Motor neuron (in vitro differentiated cells): ENCODE results near the gene C16orf78. TPM values are rescaled to one million over a fixed set of nuclear protein-coding genes. Genes with fewer than 3 reads are reported as not detected.

Source experiments
- ATAC-seq, 8 experiments: fragments of 200-7000 bp; cut with Tn5 transposase; replicated peaks in 6 of 8; 2 replicates each; pipeline ENCODE4 v1.8.0; 2021; ENCODE audit warnings: mild to moderate bottlenecking in 8 of 8, moderate library complexity in 8 of 8
- H3K27ac ChIP-seq, 2 donors: fragments of 250-450 bp; sonication (Bioruptor Pico); 2 replicates each; pipeline ENCODE4 v1.9.0; 2021; ENCODE audit warnings: antibody characterized with exemption in 2 of 2, mild to moderate bottlenecking in 2 of 2, moderate library complexity in 1 of 2
- H3K4me1 ChIP-seq, 2 donors: fragments of 250-450 bp; sonication (Bioruptor Pico); replicated peaks in 1 of 2; 2 replicates each; pipeline ENCODE4 v1.6.1; 2021; ENCODE audit warnings: antibody characterized with exemption in 2 of 2, mild to moderate bottlenecking in 2 of 2, moderate library complexity in 1 of 2
- H3K4me3 ChIP-seq, 5 donors: fragments of 250-450 bp; sonication (Bioruptor Pico); 2 replicates each; pipeline ENCODE4 v1.9.0; 2021; ENCODE audit warnings: antibody characterized with exemption in 5 of 5, mild to moderate bottlenecking in 5 of 5, moderate library complexity in 4 of 5
- WGBS, 10 experiments: fragments of 450-650 bp; shearing (Covaris generic); methylation state at CpG; one replicate each; pipeline ENCODE4 v1.0.0; 2022; 5-methylcytosine and 5-hydroxymethylcytosine counted together
- in situ Hi-C, 9 experiments: fragments of 400-800 bp; cut with MboI; loops; one replicate each; pipeline ENCODE4 v1.15.0; 2021; ENCODE audit warnings: low sequenced_read_pairs in 9 of 9, low pct_unique_long_range_greater_than_20kb in 2 of 9; ENCODE audit not compliant: unreplicated experiment in 9 of 9
- total RNA-seq, 8 experiments: library from RNA; unstranded; fragments of 300-600 nt; gene quantifications; 2 replicates each; pipeline versions ENCODE4 v1.2.3 to v1.2.4, GENCODE V29; 2022

C16orf78 gene
- not detected for total RNA-seq

- ATAC-seq = no peak
- no peaks in the 10 kb centered on the region for H3K4me1 ChIP-seq
- no peak within 1 kb of the TSS for H3K4me3 ChIP-seq
- in situ Hi-C loops = loop anchor here in 1 of 9 experiments (25.0 kb wide), 1 partner anchor 686 kb away; no protein-coding TSS in a partner anchor
- 0 to 100% (median 62%) methylated on average over 1 to 3 of the region's 4 CpGs; no CpG with 5 or more reads in 2 of the 10 experiments for WGBS, 10 experiments
- no peak within 1 kb of the TSS for H3K27ac ChIP-seq
These were observed at the start of gene C16orf78 for GRCh38 chr16:49373504-49373903. Gene C16orf78 (plus strand): TSS chr16:49373804. CDS start chr16:49373940, 136 bp downstream.

- H3K27ac ChIP-seq = no peak overlapping the region
- in situ Hi-C loops = loop anchor here in 4 of 9 experiments (25.0 kb wide), 1 partner anchor 637 kb away; no protein-coding TSS in a partner anchor
- WGBS, 10 experiments = 0 to 97% (median 80%) methylated on average over 1 to 6 of the region's 9 CpGs; no CpG with 5 or more reads in 3 of the 10 experiments
- no peaks in the 10 kb centered on the region for H3K4me1 ChIP-seq
- no peak overlapping the region for H3K4me3 ChIP-seq
- no peak for ATAC-seq
These were observed 48.9 kb upstream of the C16orf78 start for GRCh38 chr16:49324703-49325102.

- ATAC-seq = no peak
- WGBS, 10 experiments = 0 to 78% (median 24%) methylated on average over 1 to 3 of the region's 4 CpGs; no CpG with 5 or more reads in 6 of the 10 experiments
- Histone ChIP-seq H3K27ac (no peak overlapping the region), H3K4me3 (no peak overlapping the region), H3K4me1 (no peaks in the 10 kb centered on the region)
- in situ Hi-C loops = loop anchor here in 4 of 9 experiments (25.0 kb wide), 1 partner anchor 640 kb away; no protein-coding TSS in a partner anchor
These were observed 46.1 kb upstream of the C16orf78 start for GRCh38 chr16:49327466-49327865.

- peak in 3 of 8 experiments; percentile 41 to 66 (median 49) for ATAC-seq
- no peaks in the 10 kb centered on the region for H3K4me1 ChIP-seq
- H3K27ac ChIP-seq = no peak overlapping the region
- WGBS, 10 experiments = 28 to 80% (median 48%) methylated on average over 1 to 4 of the region's 4 CpGs; no CpG with 5 or more reads in 2 of the 10 experiments
- no peak overlapping the region for H3K4me3 ChIP-seq
- in situ Hi-C loops = loop anchor here in 4 of 9 experiments (25.0 kb wide), 1 partner anchor 641 kb away; no protein-coding TSS in a partner anchor
These were observed 45.3 kb upstream of the C16orf78 start for GRCh38 chr16:49328325-49328724.

GRCh38 chr16:49330562-49331201, 42.9 kb upstream of the C16orf78 start:
- in situ Hi-C loops = loop anchor here in 4 of 9 experiments (25.0 kb wide), 1 partner anchor 643 kb away; no protein-coding TSS in a partner anchor

GRCh38 chr16:49332589-49333258, 40.9 kb upstream of the C16orf78 start:
- in situ Hi-C loops = loop anchor here in 4 of 9 experiments (25.0 kb wide), 1 partner anchor 645 kb away; no protein-coding TSS in a partner anchor
- H3K4me1 ChIP-seq = no peaks in the 10 kb centered on the region
- H3K4me3 ChIP-seq = no peak overlapping the region
- H3K27ac ChIP-seq = no peak overlapping the region
- WGBS, 10 experiments = 0 to 65% (median 28%) methylated on average over 1 to 2 of the region's 2 CpGs; no CpG with 5 or more reads in 2 of the 10 experiments
- ATAC-seq = no peak

More at GRCh38 chr16:49330562-49331201, 42.9 kb upstream of the C16orf78 start:
- ATAC-seq = no peak
- Histone ChIP-seq H3K27ac (no peak overlapping the region), H3K4me3 (no peak overlapping the region), H3K4me1 (no peaks in the 10 kb centered on the region)
- WGBS, 10 experiments = 20 to 72% (median 59%) methylated on average over 1 to 8 of the region's 9 CpGs; no CpG with 5 or more reads in 2 of the 10 experiments

- in situ Hi-C loops = loop anchor here in 4 of 9 experiments (25.0 kb wide), 1 partner anchor 646 kb away; no protein-coding TSS in a partner anchor
- ATAC-seq = no peak
- Histone ChIP-seq H3K4me3 (no peak overlapping the region), H3K4me1 (no peaks in the 10 kb centered on the region), H3K27ac (no peak overlapping the region)
- 25 to 80% (median 47%) methylated on average over 1 to 2 of the region's 7 CpGs; no CpG with 5 or more reads in 6 of the 10 experiments for WGBS, 10 experiments
These were observed 40.4 kb upstream of the C16orf78 start for GRCh38 chr16:49333259-49333597.

- in situ Hi-C loops = loop anchor here in 4 of 9 experiments (25.0 kb wide), 1 partner anchor 649 kb away; no protein-coding TSS in a partner anchor
- ATAC-seq = no peak
- no peak overlapping the region for H3K4me3 ChIP-seq
- no peaks in the 10 kb centered on the region for H3K4me1 ChIP-seq
- 4 to 67% (median 52%) methylated on average over 1 to 6 of the region's 8 CpGs; no CpG with 5 or more reads in 4 of the 10 experiments for WGBS, 10 experiments
- no peak overlapping the region for H3K27ac ChIP-seq
These were observed 37.8 kb upstream of the C16orf78 start for GRCh38 chr16:49335828-49336227.

GRCh38 chr16:49336581-49336980, 37.0 kb upstream of the C16orf78 start:
- ATAC-seq = no peak
- 0 to 83% (median 59%) methylated on average over 1 to 3 of the region's 3 CpGs; no CpG with 5 or more reads in 2 of the 10 experiments for WGBS, 10 experiments
- no peak overlapping the region for H3K4me3 ChIP-seq
- no peak overlapping the region for H3K27ac ChIP-seq
- H3K4me1 ChIP-seq = no peaks in the 10 kb centered on the region
- in situ Hi-C loops = loop anchor here in 4 of 9 experiments (25.0 kb wide), 1 partner anchor 649 kb away; no protein-coding TSS in a partner anchor

- no peak for ATAC-seq
- 0 to 60% (median 14%) methylated on average over 1 to 4 of the region's 6 CpGs; no CpG with 5 or more reads in 3 of the 10 experiments for WGBS, 10 experiments
- H3K4me3 ChIP-seq = no peak overlapping the region
- no peaks in the 10 kb centered on the region for H3K4me1 ChIP-seq
- in situ Hi-C loops = loop anchor here in 4 of 9 experiments (25.0 kb wide), 1 partner anchor 651 kb away; no protein-coding TSS in a partner anchor
- no peak overlapping the region for H3K27ac ChIP-seq
These were observed 35.7 kb upstream of the C16orf78 start for GRCh38 chr16:49337814-49338350.

GRCh38 chr16:49338611-49339265, 34.9 kb upstream of the C16orf78 start:
- Histone ChIP-seq H3K4me1 (no peaks in the 10 kb centered on the region), H3K27ac (no peak overlapping the region), H3K4me3 (no peak overlapping the region)
- in situ Hi-C loops = loop anchor here in 4 of 9 experiments (25.0 kb wide), 1 partner anchor 651 kb away; no protein-coding TSS in a partner anchor
- WGBS, 10 experiments = 30 to 88% (median 57%) methylated on average over 4 to 9 of the region's 10 CpGs; no CpG with 5 or more reads in 1 of the 10 experiments
- ATAC-seq = no peak

GRCh38 chr16:49340466-49340865, 33.1 kb upstream of the C16orf78 start:
- 60 to 94% (median 73%) methylated on average over 1 to 7 of the region's 9 CpGs; no CpG with 5 or more reads in 6 of the 10 experiments for WGBS, 10 experiments
- Histone ChIP-seq H3K4me1 (no peaks in the 10 kb centered on the region), H3K27ac (no peak overlapping the region), H3K4me3 (no peak overlapping the region)
- ATAC-seq = no peak
- in situ Hi-C loops = loop anchor here in 6 of 9 experiments (10.0 to 25.0 kb wide), 3 partner anchors 646 to 656 kb away; no protein-coding TSS in a partner anchor
